Measurements from ENCODE around the gene TBC1D32. TPM values are rescaled to one million over a fixed set of nuclear protein-coding genes. Genes with fewer than 3 reads are reported as not detected.
A peak's percentile ranks its signal among the peaks of the same experiment; 100 is the strongest.

TBC1D32 gene
- total RNA-seq, 3 donors from 2014 or later (not counting 1 experiment from before 2014, with no cell fraction given), result 8.9 to 17.4 (median 14.2) TPM

- Mint-ChIP-seq H3K4me3 (no peak overlapping the region), H3K4me1 (no peaks in the 10 kb centered on the region), H3K9me3 (no peaks in the 10 kb centered on the region), H3K27me3 (ENCODE audit: low read depth in 2 of 2) (peaks cover 19 to 45% of the 10 kb centered on the region in 2 donors), H3K27ac (no peak overlapping the region), H3K36me3 (no peaks in the 10 kb centered on the region)
- intact Hi-C loops (cut with micrococcal nuclease), result no loop called here
- Histone ChIP-seq H3K27ac (ENCODE audit: low read length) (no peak overlapping the region), H3K27me3 (ENCODE audit: control insufficient read depth, insufficient read depth, low read length) (peaks cover 5% of the 10 kb centered on the region), H3K36me3 (ENCODE audit: control insufficient read depth, insufficient read depth, low read length) (no peaks in the 10 kb centered on the region), H3K4me3 (ENCODE audit: low read length) (no peak overlapping the region), H3K9me3 (ENCODE audit: control insufficient read depth, insufficient read depth, low read length) (no peaks in the 10 kb centered on the region), H3K4me1 (ENCODE audit: control insufficient read depth, insufficient read depth, low read length) (no peaks in the 10 kb centered on the region)
- DNase-seq, result peak in 1 of 2 donors; percentile 6
- ATAC-seq, result no peak
- TF ChIP-seq CTCF (IDR thresholded peaks at IDR 0.05), result no peak
- 69% methylated on average over 6 of the region's 7 CpGs for WGBS (ENCODE audit: insufficient coverage)
Observed at GRCh38 chr6:121354764-121355163, 20.5 kb upstream of the TBC1D32 start.

- TF ChIP-seq CTCF (IDR thresholded peaks at IDR 0.05), result no peak
- H3K4me3 ChIP-seq (ENCODE audit: low read length), result no peak overlapping the region
- intact Hi-C loops (cut with micrococcal nuclease), result no loop called here
- H3K27me3 ChIP-seq (ENCODE audit: control insufficient read depth, insufficient read depth, low read length), result peaks cover 9% of the 10 kb centered on the region
- H3K9me3 ChIP-seq (ENCODE audit: control insufficient read depth, insufficient read depth, low read length), result no peaks in the 10 kb centered on the region
- no peak overlapping the region for H3K4me3 Mint-ChIP-seq
- no peak overlapping the region for H3K27ac ChIP-seq (ENCODE audit: low read length)
- no peak for DNase-seq
- H3K9me3 Mint-ChIP-seq, result no peaks in the 10 kb centered on the region
- H3K4me1 ChIP-seq (ENCODE audit: control insufficient read depth, insufficient read depth, low read length), result no peaks in the 10 kb centered on the region
- no peaks in the 10 kb centered on the region for H3K36me3 Mint-ChIP-seq
- H3K27ac Mint-ChIP-seq, result no peak overlapping the region
- peaks cover 26 to 32% of the 10 kb centered on the region in 2 donors for H3K27me3 Mint-ChIP-seq (ENCODE audit: low read depth in 2 of 2)
- 20% methylated on average over 1 of the region's 1 CpG for WGBS (ENCODE audit: insufficient coverage)
- no peaks in the 10 kb centered on the region for H3K36me3 ChIP-seq (ENCODE audit: control insufficient read depth, insufficient read depth, low read length)
- no peak for ATAC-seq
- no peaks in the 10 kb centered on the region for H3K4me1 Mint-ChIP-seq
Observed at GRCh38 chr6:121352941-121353340, 18.7 kb upstream of the TBC1D32 start.

- H3K9me3 ChIP-seq (ENCODE audit: control insufficient read depth, insufficient read depth, low read length), result no peaks in the 10 kb centered on the region
- no peak for TF ChIP-seq CTCF (IDR thresholded peaks at IDR 0.05)
- no peak for ATAC-seq
- H3K9me3 Mint-ChIP-seq, result no peaks in the 10 kb centered on the region
- WGBS (ENCODE audit: insufficient coverage), result 75% methylated on average over 1 of the region's 1 CpG
- H3K4me1 Mint-ChIP-seq, result no peaks in the 10 kb centered on the region
- H3K27me3 ChIP-seq (ENCODE audit: control insufficient read depth, insufficient read depth, low read length), result peaks cover 10% of the 10 kb centered on the region
- H3K27ac ChIP-seq (ENCODE audit: low read length), result no peak overlapping the region
- DNase-seq, result no peak
- no peaks in the 10 kb centered on the region for H3K36me3 ChIP-seq (ENCODE audit: control insufficient read depth, insufficient read depth, low read length)
- no peak overlapping the region for H3K4me3 ChIP-seq (ENCODE audit: low read length)
- H3K4me3 Mint-ChIP-seq, result no peak overlapping the region
- no peak overlapping the region for H3K27ac Mint-ChIP-seq
- intact Hi-C loops (cut with micrococcal nuclease), result no loop called here
- no peaks in the 10 kb centered on the region for H3K36me3 Mint-ChIP-seq
- peaks cover 26 to 30% of the 10 kb centered on the region in 2 donors for H3K27me3 Mint-ChIP-seq (ENCODE audit: low read depth in 2 of 2)
- H3K4me1 ChIP-seq (ENCODE audit: control insufficient read depth, insufficient read depth, low read length), result no peaks in the 10 kb centered on the region
Observed at GRCh38 chr6:121351916-121352315, 17.6 kb upstream of the TBC1D32 start.

- Mint-ChIP-seq H3K36me3 (no peaks in the 10 kb centered on the region), H3K4me1 (no peaks in the 10 kb centered on the region), H3K4me3 (no peak overlapping the region), H3K27ac (no peak overlapping the region), H3K27me3 (ENCODE audit: low read depth in 2 of 2) (peaks cover 26 to 39% of the 10 kb centered on the region in 2 donors), H3K9me3 (no peaks in the 10 kb centered on the region)
- no peak for ATAC-seq
- TF ChIP-seq CTCF (IDR thresholded peaks at IDR 0.05), result no peak
- no peaks in the 10 kb centered on the region for H3K36me3 ChIP-seq (ENCODE audit: control insufficient read depth, insufficient read depth, low read length)
- no peak overlapping the region for H3K27ac ChIP-seq (ENCODE audit: low read length)
- WGBS (ENCODE audit: insufficient coverage), result 63% methylated on average over 1 of the region's 1 CpG
- intact Hi-C loops (cut with micrococcal nuclease), result no loop called here
- H3K4me3 ChIP-seq (ENCODE audit: low read length), result no peak overlapping the region
- no peaks in the 10 kb centered on the region for H3K9me3 ChIP-seq (ENCODE audit: control insufficient read depth, insufficient read depth, low read length)
- DNase-seq, result no peak
- H3K4me1 ChIP-seq (ENCODE audit: control insufficient read depth, insufficient read depth, low read length), result no peaks in the 10 kb centered on the region
- H3K27me3 ChIP-seq (ENCODE audit: control insufficient read depth, insufficient read depth, low read length), result peaks cover 14% of the 10 kb centered on the region
Observed at GRCh38 chr6:121349596-121349995, 15.3 kb upstream of the TBC1D32 start.
